HG03108 (cell line): ENCODE data around the gene PRELID2.
"Not testable (repeated sequence)": the region's sequence is repeated elsewhere in the genome, so short reads cannot be mapped to it uniquely, and the experiment has no call there.

ENCODE experiments used
- ATAC-seq: cut with Tn5 transposase; IDR thresholded peaks from one replicate; pipeline ENCODE4 v1.9.1; 2021; ENCODE audit warnings: moderate library complexity; ENCODE audit not compliant: unreplicated experiment

Gene PRELID2

DNA sequence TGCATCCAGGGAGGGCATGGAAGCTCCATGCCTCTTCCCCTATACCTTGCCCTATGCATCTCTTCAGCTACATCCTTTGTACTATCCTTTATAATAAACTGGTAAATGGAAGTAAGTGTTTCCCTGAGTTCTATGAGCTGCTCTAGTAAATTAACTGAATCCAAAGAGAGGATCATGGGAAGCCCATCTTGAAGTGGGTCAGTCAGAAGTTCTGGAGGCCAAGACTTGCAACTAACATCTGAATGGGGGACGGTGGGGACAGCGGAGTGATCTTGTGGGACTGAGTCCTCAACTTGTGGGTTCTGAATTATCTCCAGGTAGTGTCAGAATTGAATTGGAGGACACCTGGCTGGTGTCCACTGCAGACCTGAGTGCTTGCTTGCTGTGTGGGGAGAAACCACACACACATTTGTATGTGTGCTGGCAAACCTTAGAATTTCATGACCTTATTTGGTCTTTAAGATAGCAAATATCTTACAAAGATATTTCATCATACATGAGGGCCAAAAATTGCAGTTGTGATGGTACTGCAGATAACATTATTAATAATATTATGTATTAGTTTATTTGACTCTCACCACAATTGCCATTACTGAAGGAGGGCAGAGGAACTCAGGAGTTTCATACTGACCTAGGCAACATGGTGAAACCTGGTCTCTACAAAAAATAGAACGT lies 5.5 kb upstream of the PRELID2 start:
- ATAC-seq, result no peak

DNA sequence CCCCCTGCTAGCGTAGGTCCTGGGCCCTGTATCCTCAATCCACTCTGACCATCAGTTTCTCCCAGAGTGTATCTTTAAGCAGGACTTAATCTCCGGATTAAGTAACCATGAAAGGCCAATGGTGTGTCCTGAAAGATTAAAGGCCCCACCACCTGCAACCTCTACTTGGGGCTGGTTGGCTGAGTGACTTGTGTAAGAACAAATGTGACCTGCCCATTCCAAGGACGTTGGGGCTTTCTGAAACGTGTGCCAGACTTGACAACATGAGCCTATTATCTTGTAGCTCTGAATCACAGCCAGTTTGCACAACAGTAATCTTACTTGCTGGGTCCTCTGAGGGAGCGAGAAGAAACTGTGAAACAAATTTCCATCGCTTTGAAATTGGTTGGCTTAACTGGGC lies 3.1 kb upstream of the PRELID2 start:
- ATAC-seq, result no peak

DNA sequence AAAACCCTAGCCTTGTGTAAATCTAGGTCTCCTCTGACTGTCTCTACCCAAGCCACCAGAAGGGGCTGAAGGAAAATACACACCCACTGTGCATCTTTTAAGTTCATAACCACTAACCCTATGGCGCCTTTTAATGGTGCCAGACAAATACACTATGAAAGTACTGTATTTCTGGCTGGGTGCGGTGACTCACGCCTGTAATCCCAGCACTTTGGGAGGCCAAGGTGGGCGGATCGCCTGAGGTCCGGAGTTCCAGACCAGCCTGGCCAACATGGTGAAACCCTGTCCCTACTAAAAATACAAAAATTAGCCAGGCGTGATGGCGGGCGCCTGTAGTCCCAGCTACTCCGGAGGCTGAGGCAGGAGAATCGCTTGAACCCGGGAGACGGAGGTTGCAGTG lies 1.1 kb upstream of the PRELID2 start:
- not testable (repeated sequence) for ATAC-seq

DNA sequence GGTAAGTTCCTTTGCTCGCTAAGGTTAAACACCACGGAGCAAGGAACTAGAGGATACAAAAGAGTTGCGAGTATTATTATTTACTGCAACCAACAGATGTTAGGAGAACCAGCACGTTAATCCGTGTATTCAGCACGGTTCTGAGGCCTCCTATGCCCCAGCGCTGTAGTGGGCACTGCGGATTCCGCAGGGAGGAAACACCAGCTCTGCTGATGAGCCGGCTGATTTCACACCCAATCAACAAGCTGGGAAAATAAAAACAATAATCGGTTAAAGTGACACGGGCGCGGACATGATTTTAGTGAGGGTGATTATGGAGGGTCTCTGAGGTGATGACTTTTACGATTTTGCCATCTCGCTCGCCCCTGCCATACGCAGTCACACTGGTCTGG lies 702 bp upstream of the PRELID2 start:
- no peak for ATAC-seq

DNA sequence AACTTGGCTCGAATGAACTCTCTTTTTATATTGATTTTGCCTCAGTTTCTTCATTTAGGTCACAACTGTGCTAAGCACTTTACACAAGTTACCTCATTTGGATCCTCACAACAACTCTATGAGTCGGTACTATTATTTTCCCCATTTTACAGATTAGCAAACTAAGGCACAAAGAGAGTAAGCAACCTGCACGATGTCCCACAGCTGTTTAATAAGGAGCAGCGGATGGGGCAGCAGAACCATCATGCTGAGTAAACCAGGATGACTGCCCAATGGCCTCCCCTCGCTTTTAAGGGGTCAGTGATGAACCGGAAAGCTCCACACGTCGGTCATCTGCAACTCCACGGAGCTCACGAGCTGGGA lies 607 bp downstream of the PRELID2 start:
- no peak for ATAC-seq

DNA sequence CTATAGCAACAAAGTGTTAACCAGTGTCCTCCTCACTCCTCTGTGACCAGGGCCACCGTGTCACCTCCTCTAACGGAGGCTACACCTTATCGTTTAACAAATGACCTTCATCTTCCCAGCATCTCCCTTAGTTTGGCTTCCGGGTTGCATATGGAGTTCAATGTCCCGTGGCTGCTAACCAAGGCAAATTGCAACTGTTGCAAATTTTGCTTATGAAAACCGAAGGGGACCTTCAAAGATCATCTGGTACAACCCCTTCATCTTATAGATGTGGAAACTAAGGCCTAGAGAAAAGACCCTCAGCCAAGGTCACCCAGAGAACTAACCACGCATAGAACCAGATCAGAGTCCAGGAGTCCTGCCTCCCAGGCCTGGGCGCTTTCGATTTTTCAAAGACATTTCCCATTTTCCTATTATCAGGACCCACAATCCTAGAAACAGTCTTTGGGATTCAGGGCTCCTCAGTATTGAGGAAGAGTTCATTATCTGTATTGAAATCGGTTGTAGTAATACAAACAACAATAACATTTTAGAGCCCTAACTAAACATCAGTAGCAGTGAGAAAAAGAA lies 1.4 kb downstream of the PRELID2 start:
- ATAC-seq, result no peak

DNA sequence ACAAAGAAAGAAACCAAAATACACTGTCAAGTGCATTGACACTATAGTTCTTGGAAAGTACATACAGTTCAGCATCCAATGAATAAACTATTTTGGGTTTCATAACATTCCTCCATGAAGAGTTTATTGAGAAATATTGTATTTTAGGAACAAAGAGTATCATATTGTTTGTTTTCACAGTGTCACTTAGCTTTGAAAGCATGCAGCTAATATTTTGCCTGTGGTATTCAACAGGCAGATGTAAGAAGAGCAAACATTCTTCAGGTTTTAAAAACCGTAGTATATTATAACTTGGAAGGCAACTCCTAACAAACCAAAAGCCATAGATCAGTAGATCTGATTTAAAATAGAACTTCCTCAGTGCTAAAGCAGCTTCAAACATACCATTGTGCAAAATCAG lies 4.5 kb downstream of the PRELID2 start:
- ATAC-seq, result no peak

DNA sequence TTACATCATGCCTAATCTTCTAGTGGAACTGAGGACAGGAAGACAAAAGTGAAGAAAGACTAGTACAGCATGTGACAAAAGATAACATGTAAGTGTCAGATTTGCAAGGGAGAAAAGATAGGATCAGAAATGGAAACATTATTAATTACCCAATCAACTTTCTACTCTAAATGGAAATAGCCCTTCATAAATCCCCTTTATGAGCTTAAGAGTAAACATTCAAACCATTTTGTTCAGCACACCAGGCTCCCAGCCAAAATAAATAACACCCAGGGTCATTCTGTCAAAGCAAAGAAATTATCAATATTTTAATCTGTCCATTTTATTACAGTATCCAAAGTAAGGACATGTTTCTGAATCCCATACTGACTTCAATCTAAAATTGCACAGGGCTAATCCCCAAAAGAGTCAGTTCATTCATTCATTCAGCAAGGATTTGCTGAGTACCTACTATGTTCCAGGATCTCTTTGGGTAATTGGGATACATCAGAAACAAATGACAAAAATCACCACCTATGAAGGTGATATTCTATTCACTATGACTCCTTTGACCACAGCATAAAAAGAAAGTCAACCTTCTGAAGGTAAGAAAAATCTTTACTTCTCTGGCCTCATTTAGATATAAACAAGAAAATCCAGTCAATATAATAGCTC lies 5.3 kb downstream of the PRELID2 start:
- ATAC-seq, result no peak

DNA sequence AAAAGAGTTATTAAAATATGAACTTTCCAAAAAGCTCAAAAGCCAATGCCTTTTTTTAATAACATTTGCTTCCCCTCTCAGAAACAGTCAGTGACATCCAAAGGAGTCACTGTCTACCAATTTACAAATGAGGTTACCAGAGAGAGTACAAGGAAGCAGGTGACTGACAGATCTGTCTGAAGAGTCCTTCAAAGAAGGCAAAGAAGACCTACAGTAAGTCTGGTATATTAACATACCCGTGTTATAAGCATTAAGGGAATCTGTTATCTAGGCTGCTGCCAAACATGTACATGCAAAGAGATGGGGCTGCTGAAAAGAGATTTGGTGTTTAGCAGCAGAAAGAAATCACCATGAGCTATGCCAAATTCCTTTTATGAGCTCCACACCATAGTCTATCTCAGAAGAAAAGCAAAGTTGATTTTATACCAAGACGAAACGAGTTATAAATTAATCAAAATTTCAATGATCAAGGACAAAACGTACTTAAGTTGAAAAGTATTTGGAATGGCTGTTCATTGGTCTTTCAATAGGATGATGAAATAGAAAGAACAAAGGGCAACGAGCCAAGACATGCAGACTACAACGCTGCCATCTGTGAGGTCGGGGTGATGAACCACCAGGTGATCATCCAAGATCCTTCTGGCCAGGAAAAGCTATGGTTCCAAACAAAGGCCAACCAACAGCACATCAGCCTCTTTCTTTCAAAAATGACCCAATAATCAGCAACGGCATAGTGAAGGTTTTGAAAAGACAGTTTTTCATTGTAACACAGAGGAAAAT lies 8.1 kb downstream of the PRELID2 start:
- ATAC-seq, result no peak

DNA sequence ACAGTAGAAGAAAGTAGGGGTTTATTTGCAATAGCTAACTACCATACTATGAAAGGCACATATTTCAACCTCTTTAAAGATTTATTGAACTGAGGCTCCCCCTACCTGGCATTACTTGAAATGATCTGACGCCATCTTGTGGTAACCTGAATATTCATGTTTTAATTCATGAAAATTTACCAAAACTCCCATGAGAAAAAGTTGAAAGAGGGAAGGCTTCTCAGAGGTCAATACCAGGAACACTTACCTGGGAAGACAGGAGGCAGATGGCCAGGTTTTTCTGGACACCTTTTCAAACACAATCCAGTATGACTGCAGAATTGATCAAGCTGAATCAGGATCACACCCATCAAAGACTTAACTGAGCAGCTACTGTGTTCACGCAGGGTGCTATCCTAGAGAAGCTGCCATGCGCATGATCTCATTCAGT lies 9.4 kb downstream of the PRELID2 start:
- ATAC-seq, result no peak

DNA sequence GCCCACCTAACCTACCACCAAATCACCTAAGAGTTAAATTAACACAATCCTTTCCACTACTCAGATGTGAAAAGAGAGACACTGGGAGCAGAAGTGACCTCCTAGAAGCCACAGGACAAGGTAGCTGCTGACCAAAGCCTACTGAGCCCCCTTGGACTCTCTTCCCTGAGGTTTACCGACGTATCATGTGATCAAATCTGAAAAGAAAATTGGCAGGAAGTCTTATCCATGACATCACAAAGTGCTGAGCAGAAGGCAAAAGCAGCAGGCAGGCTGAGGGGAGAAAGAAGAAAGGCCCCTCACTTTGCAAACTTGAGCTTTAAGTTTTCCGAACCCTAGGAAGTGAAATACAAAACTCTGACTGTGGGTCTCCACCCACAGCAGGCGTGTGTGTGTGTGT lies 11.1 kb downstream of the PRELID2 start:
- ATAC-seq, result no peak

DNA sequence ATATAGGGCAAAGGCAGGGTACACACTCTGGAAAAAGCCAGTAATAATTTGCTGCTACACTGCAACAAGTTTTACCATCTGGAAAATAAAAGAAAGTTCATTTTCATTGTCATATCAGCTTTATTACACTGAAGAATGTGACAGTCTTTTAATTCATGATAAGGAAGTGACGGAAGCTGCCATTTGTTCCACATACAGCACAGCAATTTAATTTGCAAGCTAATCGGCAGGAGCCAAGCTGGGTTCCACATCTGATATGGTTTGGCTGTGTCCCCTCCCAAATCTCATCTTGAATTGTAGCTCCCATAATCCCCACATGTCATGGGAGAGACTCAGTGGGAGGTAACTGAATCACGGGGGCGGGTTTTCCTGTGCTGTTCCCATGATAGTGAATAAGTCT lies 16.5 kb downstream of the PRELID2 start:
- ATAC-seq, result no peak

DNA sequence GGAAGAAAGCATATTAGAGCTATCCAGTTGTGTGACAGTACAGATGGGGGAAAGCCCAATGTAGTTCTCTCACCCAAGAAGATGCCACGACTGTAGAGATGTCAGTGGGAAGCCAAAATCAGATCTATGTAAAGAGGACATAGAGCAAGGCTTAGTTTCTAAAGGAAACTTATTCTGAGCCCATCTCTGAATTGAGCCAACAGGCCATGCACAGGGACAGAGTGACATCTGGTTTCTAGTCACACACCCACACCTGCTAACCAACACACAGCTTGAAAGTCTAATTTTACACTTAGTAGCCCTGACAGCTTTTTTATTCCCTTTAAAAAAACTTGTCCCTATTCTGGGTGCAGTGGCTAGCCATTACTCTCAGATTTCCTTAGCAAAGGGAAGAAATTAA lies 22.3 kb downstream of the PRELID2 start:
- ATAC-seq, result no peak

DNA sequence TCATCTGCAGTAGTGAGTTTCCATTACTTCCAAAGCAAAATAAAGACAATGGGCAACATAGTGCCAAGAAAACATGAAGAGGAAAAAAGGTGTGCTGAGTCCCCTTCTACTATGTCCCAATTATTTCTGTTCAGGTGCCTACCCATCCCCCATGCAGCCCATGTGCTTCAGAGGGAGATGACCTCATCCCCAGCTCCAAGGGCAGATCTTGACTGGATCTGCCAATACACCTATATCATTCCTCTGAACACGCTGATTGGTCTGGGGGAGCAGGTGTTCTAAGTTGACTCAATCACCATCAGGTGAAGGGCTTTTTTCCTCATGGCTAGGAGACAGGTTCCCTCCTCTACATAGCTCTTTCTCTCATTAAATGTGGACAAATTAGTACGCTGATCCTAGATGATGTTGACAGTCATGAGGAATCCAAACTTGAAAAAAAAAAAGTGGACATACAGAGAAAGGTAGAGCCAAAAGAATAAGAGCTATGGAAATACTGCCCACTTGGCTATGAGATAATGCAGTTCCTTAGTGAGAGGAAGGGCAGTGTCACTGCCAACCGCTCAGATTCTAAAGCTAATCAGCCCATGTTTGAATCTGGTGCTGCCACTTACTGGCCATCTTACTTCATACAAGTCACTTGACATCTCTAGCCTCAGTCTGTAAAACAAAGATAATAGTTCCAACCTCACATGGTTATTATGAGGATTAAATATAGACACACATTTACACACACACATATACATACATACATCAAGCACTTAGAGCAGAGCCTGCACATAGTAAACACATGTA lies 23.1 kb downstream of the PRELID2 start:
- no peak for ATAC-seq

DNA sequence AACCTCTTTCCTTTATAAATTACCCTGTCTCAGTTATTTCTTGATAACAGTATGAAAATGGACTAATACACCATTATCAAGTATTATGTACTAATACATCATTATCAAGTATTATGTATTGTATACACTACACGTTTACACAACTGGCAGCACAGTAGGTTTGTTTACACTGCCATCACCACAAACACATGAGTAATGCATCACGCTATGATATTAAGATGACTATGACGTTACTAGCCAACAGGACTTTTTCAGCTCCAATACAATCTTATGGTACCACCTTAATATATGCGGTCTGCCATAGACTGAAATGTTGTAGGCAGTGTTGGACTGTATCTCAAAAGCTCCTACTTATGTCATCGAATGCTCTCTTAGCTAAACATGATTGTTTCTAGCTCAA lies 28.2 kb downstream of the PRELID2 start:
- ATAC-seq, result no peak

DNA sequence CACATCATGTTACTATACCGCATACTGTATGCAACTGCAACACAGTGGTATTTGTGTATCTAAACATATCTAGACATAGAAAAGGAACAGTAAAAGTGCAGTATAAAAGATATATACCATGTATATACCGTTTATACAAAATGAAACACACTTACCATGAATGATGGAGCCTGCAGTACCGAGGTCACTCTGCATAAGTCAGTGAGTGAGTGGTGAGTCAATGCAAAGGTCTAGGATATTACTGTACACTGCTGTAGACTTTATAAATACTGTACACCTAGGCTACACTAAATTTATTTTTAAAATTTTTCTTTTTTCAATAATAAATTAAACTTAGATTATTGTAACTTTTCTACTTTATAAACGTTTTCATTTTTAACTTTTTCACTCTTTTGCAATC lies 29.3 kb downstream of the PRELID2 start:
- ATAC-seq, result no peak

DNA sequence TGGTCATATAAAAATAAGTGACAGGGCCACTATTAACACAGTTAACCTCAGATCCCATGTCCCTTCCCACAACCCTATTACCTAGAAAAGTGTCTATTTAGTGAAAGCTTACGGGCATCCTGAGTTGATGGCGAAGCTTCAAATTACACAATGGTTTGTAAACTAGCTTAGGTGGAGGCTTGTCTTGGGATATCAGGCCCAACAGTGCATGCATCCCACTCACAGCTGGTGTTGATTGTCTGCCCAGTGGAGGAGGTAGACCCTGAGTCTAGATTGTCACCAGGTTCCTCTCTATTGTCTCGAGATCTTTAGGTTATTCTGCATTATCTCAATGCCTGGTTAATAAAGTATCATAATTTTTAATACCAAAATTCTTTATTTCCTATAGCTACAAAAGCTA lies 30.4 kb downstream of the PRELID2 start:
- ATAC-seq, result no peak

DNA sequence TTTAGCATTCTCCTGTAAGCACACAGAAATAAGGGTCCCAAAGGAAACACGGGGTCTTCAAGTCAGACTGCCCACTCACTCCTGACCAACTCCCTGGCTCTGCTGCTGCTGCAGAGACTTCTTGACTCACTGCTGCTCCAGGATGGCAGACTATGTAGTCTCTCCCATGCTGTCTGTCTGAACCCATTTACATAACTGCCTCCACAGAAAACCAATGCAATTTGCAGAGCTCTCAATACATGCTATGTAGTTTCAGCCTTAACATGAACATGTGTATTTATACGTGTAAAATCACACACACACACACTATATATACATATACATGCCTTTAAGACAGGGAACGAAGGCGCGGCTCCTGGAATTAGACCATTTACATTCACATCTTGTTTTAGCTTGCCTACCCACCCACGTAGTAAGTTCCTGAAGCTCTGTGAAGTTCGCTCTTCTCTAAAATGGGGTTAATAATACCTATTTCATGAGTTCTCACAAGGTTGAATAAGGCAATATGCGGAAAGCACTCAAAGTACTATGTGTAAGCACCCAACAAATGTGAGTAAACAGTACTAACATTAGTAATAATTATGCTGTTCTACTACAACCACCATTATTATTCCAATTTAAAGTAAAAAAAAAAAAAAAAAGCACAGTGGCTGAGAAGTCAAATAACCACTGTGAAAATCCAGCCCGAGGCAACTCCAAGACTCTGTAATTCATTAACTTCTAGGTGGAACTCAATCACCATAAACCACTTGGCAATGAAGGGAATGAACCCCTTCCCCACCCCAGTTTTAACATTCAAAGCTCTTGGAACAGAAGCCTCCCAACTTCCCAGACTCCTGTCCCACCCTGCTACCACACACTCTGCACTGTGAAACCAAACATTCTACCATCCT lies 31.8 kb downstream of the PRELID2 start:
- ATAC-seq, result no peak

DNA sequence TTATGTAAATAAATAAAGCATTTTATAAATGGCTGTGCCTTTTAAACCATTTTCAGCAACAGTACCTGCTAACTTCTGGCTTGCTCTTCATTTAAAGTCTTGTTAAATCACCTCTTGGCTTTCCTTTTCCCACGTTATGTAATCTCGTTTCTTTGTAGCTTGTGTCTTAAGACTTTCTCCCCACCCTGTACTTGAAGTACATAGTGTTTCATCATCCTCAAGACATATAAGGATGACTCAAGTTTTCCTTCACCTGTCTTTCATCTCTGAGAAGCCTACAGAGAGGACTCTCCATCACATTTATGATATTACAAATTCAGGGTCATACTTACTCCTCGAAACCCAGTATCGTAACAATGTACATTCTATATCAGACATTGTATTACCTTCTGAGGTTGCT lies 33.9 kb downstream of the PRELID2 start:
- no peak for ATAC-seq

DNA sequence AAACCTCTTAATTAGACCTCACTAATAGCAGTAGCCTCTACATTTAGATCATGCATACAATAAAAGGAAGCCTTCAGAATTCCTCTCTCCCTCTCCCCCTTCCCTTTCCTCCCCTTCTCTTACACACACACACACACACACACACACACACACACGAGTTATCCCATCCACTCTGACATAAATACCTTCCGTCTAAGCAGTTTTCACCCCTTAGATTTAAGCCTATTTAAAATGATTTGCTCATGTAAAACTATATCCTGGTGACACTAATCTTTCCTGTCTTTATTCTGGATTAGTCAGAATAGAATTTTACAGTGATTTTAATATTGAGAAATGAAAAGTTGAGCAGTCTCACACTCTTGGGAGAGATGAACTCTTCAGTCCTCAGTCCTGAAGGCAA lies 35.0 kb downstream of the PRELID2 start:
- no peak for ATAC-seq
